H9 (cell line): ENCODE data around the gene DBNDD1. TPM values are rescaled to one million over a fixed set of nuclear protein-coding genes. Genes with fewer than 3 reads are reported as not detected.
A peak's percentile ranks its signal among the peaks of the same experiment; 100 is the strongest.

Source experiments
- DNase-seq: peaks from one replicate; pipeline ENCODE4 v3.0.0-alpha.2; 2017
- H2AFZ ChIP-seq: one replicate; pipeline ENCODE4 v1.6.1; 2013; ENCODE audit warnings: mild to moderate bottlenecking, low read length, control low read depth, moderate library complexity
- H2AK5ac ChIP-seq: 2 replicates; pipeline ENCODE4 v1.6.1; 2013; ENCODE audit warnings: low read length, control low read depth, mixed read lengths; ENCODE audit not compliant: insufficient read length
- H2BK120ac ChIP-seq: one replicate; pipeline ENCODE4 v1.6.1; 2013; ENCODE audit warnings: low read depth, mild to moderate bottlenecking, low read length, control low read depth, inconsistent platforms; ENCODE audit not compliant: poor library complexity, severe bottlenecking
- H2BK12ac ChIP-seq: 2 replicates; pipeline ENCODE4 v1.6.1; 2013; ENCODE audit warnings: low read length, control low read depth, mixed read lengths, low read depth; ENCODE audit not compliant: insufficient read length
- H2BK15ac ChIP-seq: 2 replicates; pipeline ENCODE4 v1.6.1; 2013; ENCODE audit warnings: low read depth, low read length, control low read depth
- H2BK20ac ChIP-seq: one replicate; pipeline ENCODE4 v1.6.1; 2013; ENCODE audit warnings: low read depth, mild to moderate bottlenecking, low read length, control low read depth, inconsistent platforms; ENCODE audit not compliant: poor library complexity, severe bottlenecking
- H2BK5ac ChIP-seq: 2 replicates; pipeline ENCODE4 v1.6.1; 2013; ENCODE audit warnings: low read length, control low read depth, mixed read lengths; ENCODE audit not compliant: insufficient read length
- H3K14ac ChIP-seq: 2 replicates; pipeline ENCODE4 v1.6.1; 2013; ENCODE audit warnings: low read length, control low read depth; ENCODE audit not compliant: insufficient read depth
- H3K18ac ChIP-seq: 2 replicates; pipeline ENCODE4 v1.6.1; 2013; ENCODE audit warnings: low read depth, mild to moderate bottlenecking, mixed read lengths, low read length, control low read depth; ENCODE audit not compliant: insufficient read length
- H3K23ac ChIP-seq: 2 replicates; pipeline ENCODE4 v1.6.1; 2013; ENCODE audit warnings: low read length, control low read depth, mixed read lengths, low read depth; ENCODE audit not compliant: insufficient read length
- H3K23me2 ChIP-seq: 2 replicates; pipeline ENCODE4 v1.6.1; 2013; ENCODE audit warnings: low read depth, mild to moderate bottlenecking, mixed read lengths, low read length, control low read depth; ENCODE audit not compliant: insufficient read length, poor library complexity, severe bottlenecking
- H3K27ac ChIP-seq: 2 replicates; pipeline ENCODE4 v1.5.1; 2013; ENCODE audit warnings: low read length, control low read depth, mixed read lengths, low read depth; ENCODE audit not compliant: insufficient read length
- H3K27me3 ChIP-seq: 2 replicates; pipeline ENCODE4 v1.6.1; 2013; ENCODE audit warnings: low read length, control low read depth, inconsistent platforms; ENCODE audit not compliant: insufficient read depth
- H3K4ac ChIP-seq: 2 replicates; pipeline ENCODE4 v1.6.1; 2013; ENCODE audit warnings: low read depth, mild to moderate bottlenecking, control low read depth, inconsistent platforms, low read length, moderate library complexity
- H3K4me1 ChIP-seq: 2 replicates; pipeline ENCODE4 v1.6.1; 2013; ENCODE audit warnings: low read length, control low read depth, inconsistent platforms; ENCODE audit not compliant: insufficient read depth
- H3K4me2 ChIP-seq: 2 replicates; pipeline ENCODE4 v1.6.1; 2013; ENCODE audit warnings: low read length, control low read depth, mixed read lengths; ENCODE audit not compliant: insufficient read length, insufficient read depth
- H3K56ac ChIP-seq: 2 replicates; pipeline ENCODE4 v1.6.1; 2013; ENCODE audit warnings: low read depth, mild to moderate bottlenecking, mixed read lengths, low read length, control low read depth; ENCODE audit not compliant: insufficient read length
- H3K79me1 ChIP-seq: 2 replicates; pipeline ENCODE4 v1.6.1; 2013; ENCODE audit warnings: low read depth, mild to moderate bottlenecking, moderate library complexity, low read length, control low read depth, inconsistent platforms; ENCODE audit not compliant: insufficient read depth, poor library complexity, severe bottlenecking
- H3K79me2 ChIP-seq: 2 replicates; pipeline ENCODE4 v1.6.1; 2013; ENCODE audit warnings: low read length, control low read depth, inconsistent platforms; ENCODE audit not compliant: insufficient read depth
- H3K9ac ChIP-seq: 2 replicates; pipeline ENCODE4 v1.6.1; 2013; ENCODE audit warnings: low read length, control low read depth, mixed read lengths; ENCODE audit not compliant: insufficient read length; ENCODE audit errors: extremely low read depth
- H3K9me3 ChIP-seq: one replicate; pipeline ENCODE4 v1.6.1; 2013; ENCODE audit warnings: low read depth, low read length, inconsistent platforms; ENCODE audit not compliant: control insufficient read depth
- H3T11ph ChIP-seq: one replicate; pipeline ENCODE4 v1.6.1; 2013; ENCODE audit warnings: mild to moderate bottlenecking, low read length, control low read depth, inconsistent platforms
- H4K20me1 ChIP-seq: one replicate; pipeline ENCODE4 v1.6.1; 2013; ENCODE audit not compliant: control insufficient read depth, insufficient read length, insufficient read depth
- H4K5ac ChIP-seq: 2 replicates; pipeline ENCODE4 v1.6.1; 2013; ENCODE audit warnings: low read depth, mild to moderate bottlenecking, mixed read lengths, low read length, control low read depth; ENCODE audit not compliant: insufficient read length
- H4K8ac ChIP-seq: replicated peaks from 2 replicates; pipeline ENCODE4 v1.6.1; 2013; ENCODE audit warnings: low read length, control low read depth, mixed read lengths, low read depth; ENCODE audit not compliant: insufficient read length
- H4K91ac ChIP-seq: 2 replicates; pipeline ENCODE4 v1.6.1; 2013; ENCODE audit warnings: low read depth, mild to moderate bottlenecking, moderate library complexity, mixed read lengths, low read length, control low read depth; ENCODE audit not compliant: insufficient read length
- H3K27ac Mint-ChIP-seq, 3 experiments: 2 replicates in 2 of 3; 3 replicates in 1 of 3; pipeline ENCODE4 v1.8.0; 2020 to 2021; ENCODE audit warnings: mixed read lengths in 3 of 3, mild to moderate bottlenecking in 1 of 3, moderate library complexity in 1 of 3
- H3K27me3 Mint-ChIP-seq: 2 replicates; pipeline ENCODE4 v1.8.0; 2021; ENCODE audit warnings: low read depth, mild to moderate bottlenecking, moderate library complexity, mixed read lengths
- H3K36me3 Mint-ChIP-seq, 3 experiments: 2 replicates in 2 of 3; 3 replicates in 1 of 3; pipeline ENCODE4 v1.8.0; 2020 to 2021; ENCODE audit warnings: low read depth in 3 of 3, mixed read lengths in 3 of 3; ENCODE audit not compliant: insufficient read depth in 1 of 3
- H3K4me1 Mint-ChIP-seq, 2 experiments: 2 replicates each; pipeline ENCODE4 v1.8.0; 2020; ENCODE audit warnings: mixed read lengths in 2 of 2
- H3K4me3 Mint-ChIP-seq, 2 experiments: 2 replicates in 1 of 2; 3 replicates in 1 of 2; pipeline ENCODE4 v1.8.0; 2020 to 2021; ENCODE audit warnings: mild to moderate bottlenecking in 2 of 2, mixed read lengths in 2 of 2, moderate library complexity in 1 of 2
- H3K9me3 Mint-ChIP-seq, 2 experiments: 2 replicates in 1 of 2; 3 replicates in 1 of 2; pipeline ENCODE4 v1.8.0; 2020; ENCODE audit warnings: mild to moderate bottlenecking in 2 of 2, mixed read lengths in 2 of 2, moderate library complexity in 1 of 2
- WGBS: extraction: QIAGEN DNeasy Blood & Tissue Kit; methylation state at CpG from one replicate; pipeline ENCODE4 v1.1.7; 2013; ENCODE audit warnings: missing lambda C conversion rate, low lambda C conversion rate, mixed read lengths; ENCODE audit not compliant: insufficient read length; ENCODE audit errors: extremely low coverage; 5-methylcytosine and 5-hydroxymethylcytosine counted together
- total RNA-seq: library from RNA; stranded (reverse); gene quantifications from 2 replicates; pipeline ENCODE4 v1.2.1, GENCODE V29; 2021
- TF ChIP-seq, protein P1 (sequence below): fragments of 200-600 bp; sonication (generic); conservative IDR thresholded peaks from 3 replicates; pipeline ENCODE4 v1.8.0; 2021; ENCODE audit warnings: antibody characterized with exemption, mild to moderate bottlenecking

The DBNDD1 gene
- total RNA-seq, 1 experiment from 2014 or later = 87.3 TPM

DNA sequence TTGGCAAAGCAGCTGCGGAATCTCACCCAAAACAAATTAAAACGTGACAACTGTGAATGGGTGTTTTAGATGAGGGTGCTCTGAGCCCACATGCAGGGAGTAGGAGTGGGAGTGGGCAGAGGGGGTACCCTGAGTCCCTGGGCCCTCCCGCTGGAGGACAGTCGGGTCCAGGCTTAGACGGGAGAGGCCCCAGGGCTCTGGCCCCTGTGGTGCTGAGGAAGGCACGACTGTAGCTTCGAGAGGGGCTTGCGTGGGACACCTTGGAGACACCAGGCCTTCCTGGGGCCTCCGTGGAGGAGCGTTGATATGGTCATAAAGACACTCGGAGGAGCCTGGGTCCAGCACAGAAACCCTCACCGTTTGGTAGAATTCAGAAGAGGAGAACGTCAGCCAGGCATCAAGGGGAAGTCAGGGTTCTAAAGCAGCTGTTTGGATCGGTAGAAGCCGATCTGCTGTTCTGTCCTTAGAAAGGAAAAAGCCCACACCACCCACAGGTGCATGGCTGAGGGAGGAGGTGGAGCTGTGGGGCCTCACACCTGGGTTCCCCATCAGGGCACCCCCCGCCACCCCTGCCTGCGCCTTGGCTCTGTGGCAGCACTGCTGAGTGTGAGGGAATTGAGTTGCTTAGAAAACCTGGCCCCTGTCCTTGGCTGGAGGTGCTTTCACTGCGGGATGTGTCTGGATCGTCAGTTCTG is 18.4 kb downstream of the DBNDD1 start:
- Histone ChIP-seq H3K56ac (no peak overlapping the region), H3K27ac (no peak overlapping the region), H2AK5ac (no peak overlapping the region), H3K9me3 (no peaks in the 10 kb centered on the region), H3K4me2 (no peak overlapping the region), H3K79me1 (no peaks in the 10 kb centered on the region), H3K23me2 (no peaks in the 10 kb centered on the region), H3K18ac (no peak overlapping the region), H3K27me3 (no peaks in the 10 kb centered on the region), H2BK120ac (no peak overlapping the region), H3K4me1 (no peaks in the 10 kb centered on the region), H3K79me2 (no peaks in the 10 kb centered on the region), H4K91ac (no peak overlapping the region), H2BK12ac (no peak overlapping the region), H3K9ac (no peak overlapping the region), H2AFZ (no peak overlapping the region), H4K20me1 (peaks cover 4% of the 10 kb centered on the region), H2BK20ac (no peak overlapping the region), H4K5ac (no peak overlapping the region), H3T11ph (no peak overlapping the region), H2BK15ac (no peak overlapping the region), H3K14ac (no peak overlapping the region), H2BK5ac (no peak overlapping the region), H4K8ac (no peak overlapping the region), H3K4ac (no peak overlapping the region), H3K23ac (no peak overlapping the region)
- DNase-seq = no peak
- no CpG with 5 or more reads among the region's 19 CpGs for WGBS
- Mint-ChIP-seq H3K36me3 (peaks cover 14 to 30% (median 22%) of the 10 kb centered on the region in 3 experiments), H3K9me3 (peaks cover 5 to 10% of the 10 kb centered on the region in 2 experiments), H3K27ac (peak overlapping the region in 2 of 3 experiments; percentile 26 to 82; a peak in 1 of 7 replicates), H3K4me1 (peaks cover 5 to 9% of the 10 kb centered on the region in 2 experiments; a peak in 3 of 4 replicates), H3K27me3 (peaks cover 4% of the 10 kb centered on the region; the same call in 1 of the 2 replicates), H3K4me3 (no peak overlapping the region)
- TF ChIP-seq, protein P1, sequence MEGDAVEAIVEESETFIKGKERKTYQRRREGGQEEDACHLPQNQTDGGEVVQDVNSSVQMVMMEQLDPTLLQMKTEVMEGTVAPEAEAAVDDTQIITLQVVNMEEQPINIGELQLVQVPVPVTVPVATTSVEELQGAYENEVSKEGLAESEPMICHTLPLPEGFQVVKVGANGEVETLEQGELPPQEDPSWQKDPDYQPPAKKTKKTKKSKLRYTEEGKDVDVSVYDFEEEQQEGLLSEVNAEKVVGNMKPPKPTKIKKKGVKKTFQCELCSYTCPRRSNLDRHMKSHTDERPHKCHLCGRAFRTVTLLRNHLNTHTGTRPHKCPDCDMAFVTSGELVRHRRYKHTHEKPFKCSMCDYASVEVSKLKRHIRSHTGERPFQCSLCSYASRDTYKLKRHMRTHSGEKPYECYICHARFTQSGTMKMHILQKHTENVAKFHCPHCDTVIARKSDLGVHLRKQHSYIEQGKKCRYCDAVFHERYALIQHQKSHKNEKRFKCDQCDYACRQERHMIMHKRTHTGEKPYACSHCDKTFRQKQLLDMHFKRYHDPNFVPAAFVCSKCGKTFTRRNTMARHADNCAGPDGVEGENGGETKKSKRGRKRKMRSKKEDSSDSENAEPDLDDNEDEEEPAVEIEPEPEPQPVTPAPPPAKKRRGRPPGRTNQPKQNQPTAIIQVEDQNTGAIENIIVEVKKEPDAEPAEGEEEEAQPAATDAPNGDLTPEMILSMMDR = no peak
